WERI-Rb-1 (cell line): ENCODE results near the gene CASP9.
"Not testable (repeated sequence)": the region's sequence is repeated elsewhere in the genome, so short reads cannot be mapped to it uniquely, and the experiment has no call there.

ENCODE experiments used
- DNase-seq: peaks from one replicate; pipeline ENCODE4 v3.0.0-alpha.2; 2020
- H3K27ac ChIP-seq: fragments of 250-450 bp; sonication (Bioruptor Pico); 2 replicates; pipeline ENCODE4 v1.5.1; 2020; ENCODE audit warnings: mild to moderate bottlenecking, moderate library complexity
- H3K27me3 ChIP-seq: fragments of 250-450 bp; sonication (Bioruptor Pico); 2 replicates; pipeline ENCODE4 v1.5.1; 2021; ENCODE audit warnings: mild to moderate bottlenecking, low read depth, moderate library complexity; ENCODE audit not compliant: insufficient read depth, severe bottlenecking
- H3K36me3 ChIP-seq: fragments of 250-450 bp; sonication (Bioruptor Pico); 2 replicates; pipeline ENCODE4 v1.5.1; 2020; ENCODE audit warnings: mild to moderate bottlenecking, moderate library complexity
- H3K4me3 ChIP-seq: 2 replicates; pipeline ENCODE4 v1.5.1; 2011; ENCODE audit warnings: low read depth, mild to moderate bottlenecking, control low read depth, low read length
- H3K9me3 ChIP-seq: fragments of 250-450 bp; sonication (Bioruptor Pico); 2 replicates; pipeline ENCODE4 v1.5.1; 2021; ENCODE audit warnings: mild to moderate bottlenecking, moderate library complexity; ENCODE audit not compliant: severe bottlenecking
- CTCF ChIP-seq: IDR thresholded peaks from 2 replicates; pipeline ENCODE4 v1.5.1; 2011; ENCODE audit warnings: low read depth, mild to moderate bottlenecking, control low read depth, inconsistent platforms, low read length

The CASP9 gene

GRCh38 chr1:15459771-15460707 lies 64.0 kb downstream of the CASP9 start:
- no peaks in the 10 kb centered on the region for H3K9me3 ChIP-seq
- H3K36me3 ChIP-seq, result no peaks in the 10 kb centered on the region
- no peaks in the 10 kb centered on the region for H3K27me3 ChIP-seq
- no peak for DNase-seq
- H3K27ac ChIP-seq, result no peak overlapping the region
- TF ChIP-seq CTCF, result no peak
- H3K4me3 ChIP-seq, result no peak overlapping the region

- H3K4me3 ChIP-seq, H3K36me3 ChIP-seq, H3K9me3 ChIP-seq, H3K27ac ChIP-seq, DNase-seq, H3K27me3 ChIP-seq: not testable (repeated sequence)
Measured at GRCh38 chr1:15458388-15458787, 65.6 kb downstream of the CASP9 start.

- no peak for TF ChIP-seq CTCF
- no peak overlapping the region for H3K4me3 ChIP-seq
- H3K9me3 ChIP-seq, result no peaks in the 10 kb centered on the region
- H3K36me3 ChIP-seq, result no peaks in the 10 kb centered on the region
- no peak overlapping the region for H3K27ac ChIP-seq
- DNase-seq, result no peak
- no peaks in the 10 kb centered on the region for H3K27me3 ChIP-seq
Measured at GRCh38 chr1:15457585-15457984, 66.4 kb downstream of the CASP9 start.

GRCh38 chr1:15456313-15456954 lies 67.6 kb downstream of the CASP9 start, which contains the start of gene CELA2A:
Gene CELA2A, plus strand, starts transcription at chr1:15456732. Its CDS starts 22 bp downstream, at chr1:15456754.
- TF ChIP-seq CTCF, result no peak
- Histone ChIP-seq H3K36me3 (no peaks in the 10 kb centered on the region), H3K27ac (no peak within 1 kb of the TSS), H3K27me3 (no peaks in the 10 kb centered on the region), H3K4me3 (no peak within 1 kb of the TSS), H3K9me3 (peaks cover 2% of the 10 kb centered on the region)
- DNase-seq, result no peak

GRCh38 chr1:15455522-15455921 lies 68.5 kb downstream of the CASP9 start:
- no peak for TF ChIP-seq CTCF
- Histone ChIP-seq H3K36me3 (no peaks in the 10 kb centered on the region), H3K27ac (no peak overlapping the region), H3K27me3 (no peaks in the 10 kb centered on the region), H3K9me3 (peaks cover 7% of the 10 kb centered on the region), H3K4me3 (no peak overlapping the region)
- DNase-seq, result no peak

- H3K27me3 ChIP-seq, result no peaks in the 10 kb centered on the region
- peaks cover 7% of the 10 kb centered on the region for H3K9me3 ChIP-seq
- no peak overlapping the region for H3K4me3 ChIP-seq
- no peak for TF ChIP-seq CTCF
- no peaks in the 10 kb centered on the region for H3K36me3 ChIP-seq
- no peak overlapping the region for H3K27ac ChIP-seq
- no peak for DNase-seq
Measured at GRCh38 chr1:15454256-15454655, 69.8 kb downstream of the CASP9 start.
